B cell (primary cell): ENCODE results near the gene INPP5B. TPM values are rescaled to one million over a fixed set of nuclear protein-coding genes. Genes with fewer than 3 reads are reported as not detected.
"Not testable (repeated sequence)": the region's sequence is repeated elsewhere in the genome, so short reads cannot be mapped to it uniquely, and the experiment has no call there.

ENCODE experiments used
- ATAC-seq: fragments of 200-7000 bp; cut with Tn5 transposase; one replicate; pipeline ENCODE4 v1.10.0; 2021; ENCODE audit warnings: low read depth, mild to moderate bottlenecking, moderate number of reproducible peaks, moderate library complexity
- CTCF ChIA-PET: fragments of 350-600 bp; sonication (Branson Sonifier 250); formaldehyde crosslinking; loops from one replicate; lab custom pipeline; 2021; ENCODE audit warnings: antibody characterized with exemption, inconsistent platforms; lab: Charles Lee
- POLR2A ChIA-PET: fragments of 350-600 bp; sonication (Branson Sonifier 250); formaldehyde crosslinking; loops from one replicate; lab custom pipeline; 2021; ENCODE audit warnings: antibody characterized with exemption; lab: Charles Lee
- DNase-seq: peaks from one replicate; pipeline ENCODE4 v3.0.0; 2013
- H2AFZ ChIP-seq: 2 replicates; pipeline ENCODE4 v1.6.1; 2012; ENCODE audit warnings: mild to moderate bottlenecking, low read depth, low read length; ENCODE audit not compliant: insufficient read depth, poor library complexity, severe bottlenecking
- H3K27ac ChIP-seq, 2 donors: 1 replicate in 1 of 2; 2 replicates in 1 of 2; pipeline ENCODE4 v1.5.1; 2012 to 2013; ENCODE audit warnings: low read length in 2 of 2, mild to moderate bottlenecking in 2 of 2, moderate library complexity in 1 of 2
- H3K27me3 ChIP-seq, 4 experiments: fragments of 200-600 bp in 1 of 4; sonication (generic) in 1 of 4; replicated peaks in 1 of 4; 1 replicate in 2 of 4; 2 replicates in 2 of 4; pipeline versions ENCODE4 v1.6.1 to v1.7.0; 2013 to 2016; ENCODE audit warnings: low read length in 3 of 4, mild to moderate bottlenecking in 2 of 4, mixed read lengths in 1 of 4, moderate library complexity in 1 of 4; ENCODE audit not compliant: insufficient read depth in 4 of 4, control insufficient read depth in 3 of 4; ENCODE audit errors: control extremely low read depth in 1 of 4
- H3K36me3 ChIP-seq, 2 experiments: replicated peaks in 1 of 2; 1 replicate in 1 of 2; 2 replicates in 1 of 2; pipeline versions ENCODE4 v1.6.1 to v1.7.1; 2013; ENCODE audit warnings: low read length in 1 of 2; ENCODE audit not compliant: insufficient read depth in 2 of 2, control insufficient read depth in 1 of 2; ENCODE audit errors: control extremely low read depth in 1 of 2, extremely low read depth in 1 of 2
- H3K4me1 ChIP-seq, 2 donors: fragments of 200-600 bp in 1 of 2; sonication (generic) in 1 of 2; 1 replicate in 1 of 2; 2 replicates in 1 of 2; pipeline versions ENCODE4 v1.5.1 to v1.6.1; 2013 to 2017; ENCODE audit warnings: low read length in 2 of 2; ENCODE audit not compliant: control insufficient read depth in 2 of 2, insufficient read depth in 2 of 2
- H3K4me2 ChIP-seq: replicated peaks from 2 replicates; pipeline ENCODE3; 2012; ENCODE audit warnings: mild to moderate bottlenecking, low read depth, low read length; ENCODE audit not compliant: poor library complexity, severe bottlenecking
- H3K4me3 ChIP-seq, 5 experiments: fragments of 200-600 bp in 1 of 5; sonication (generic) in 1 of 5; 1 replicate in 3 of 5; 2 replicates in 2 of 5; pipeline versions ENCODE4 v1.5.1 to v1.7.0; 2011 to 2016; ENCODE audit warnings: low read length in 4 of 5, mild to moderate bottlenecking in 4 of 5, low read depth in 2 of 5, control low read depth in 1 of 5, moderate library complexity in 1 of 5; ENCODE audit not compliant: insufficient read depth in 1 of 5; ENCODE audit errors: control extremely low read depth in 1 of 5, extremely low read depth in 1 of 5
- H3K79me2 ChIP-seq: fragments of 200-600 bp; sonication (generic); one replicate; pipeline ENCODE4 v1.6.0; 2016; ENCODE audit warnings: low read length; ENCODE audit not compliant: control insufficient read depth, insufficient read depth
- H3K9ac ChIP-seq: fragments of 200-600 bp; sonication (generic); 2 replicates; pipeline ENCODE4 v1.6.1; 2017; ENCODE audit warnings: mild to moderate bottlenecking, low read length, moderate library complexity
- H3K9me3 ChIP-seq, 3 donors: one replicate each; pipeline versions ENCODE4 v1.6.1 to v1.7.1; 2013; ENCODE audit warnings: low read length in 2 of 3; ENCODE audit not compliant: control insufficient read depth in 2 of 3, insufficient read depth in 1 of 3; ENCODE audit errors: control extremely low read depth in 1 of 3
- H4K20me1 ChIP-seq: 2 replicates; pipeline ENCODE4 v1.6.0; 2012; ENCODE audit warnings: mild to moderate bottlenecking, low read length; ENCODE audit not compliant: insufficient read depth, control insufficient read depth, poor library complexity, severe bottlenecking
- H3K27ac Mint-ChIP-seq: one replicate; pipeline ENCODE4 v1.8.0; 2021; ENCODE audit warnings: mixed read lengths
- H3K27me3 Mint-ChIP-seq: one replicate; pipeline ENCODE4 v1.8.0; 2021; ENCODE audit warnings: mixed read lengths
- H3K4me1 Mint-ChIP-seq: one replicate; pipeline ENCODE4 v1.8.0; 2021; ENCODE audit warnings: mixed read lengths
- H3K4me3 Mint-ChIP-seq: one replicate; pipeline ENCODE4 v1.8.0; 2021; ENCODE audit warnings: mixed read lengths
- H3K9me3 Mint-ChIP-seq: one replicate; pipeline ENCODE4 v1.8.0; 2022; ENCODE audit warnings: mixed read lengths; ENCODE audit not compliant: insufficient read depth
- CTCF ChIP-seq: fragments of 200-600 bp; IDR thresholded peaks from one replicate; pipeline ENCODE4 v1.8.0; 2022; ENCODE audit warnings: antibody characterized with exemption, mild to moderate bottlenecking
- EZH2 ChIP-seq: IDR thresholded peaks from 2 replicates; pipeline ENCODE4 v1.6.1; 2012; ENCODE audit warnings: borderline replicate concordance, low read depth, mild to moderate bottlenecking, moderate library complexity, low read length; ENCODE audit not compliant: insufficient read depth, poor library complexity, severe bottlenecking
- WGBS: methylation state at CpG from one replicate; pipeline ENCODE4 v1.1.5; 2013; ENCODE audit warnings: missing lambda C conversion rate; ENCODE audit not compliant: insufficient coverage; 5-methylcytosine and 5-hydroxymethylcytosine counted together
- intact Hi-C: fragments of 100-400 bp; cut with micrococcal nuclease; formaldehyde crosslinking; loops from one replicate; pipeline ENCODE4 v1.10.0; 2022
- polyA plus RNA-seq: library from polyadenylated mRNA; depleted of rRNA; stranded (reverse); fragments of >200 nt; gene quantifications from 2 replicates; pipeline ENCODE4 v1.2.3, GENCODE V29; 2012
- total RNA-seq, 2 donors: library from RNA; stranded (reverse); fragments of 120-200 nt in 1 of 2; gene quantifications; 1 replicate in 1 of 2; 2 replicates in 1 of 2; pipeline versions ENCODE4 v1.2.3 to v1.2.4, GENCODE V29; 2013 to 2022

The INPP5B gene
- total and polyA plus RNA-seq, 2 donors (not counting 1 experiment from before 2014, with no cell fraction given) = 45.4 to 63.3 TPM

- Histone ChIP-seq H3K27ac (no peak overlapping the region), H3K4me2 (no peak overlapping the region), H3K36me3 (peaks cover 10 to 54% of the 10 kb centered on the region in 2 experiments), H3K4me3 (no peak overlapping the region), H3K27me3 (no peaks in the 10 kb centered on the region), H3K9me3 (no peaks in the 10 kb centered on the region), H4K20me1 (no peaks in the 10 kb centered on the region), H2AFZ (no peak overlapping the region), H3K9ac (no peak overlapping the region), H3K4me1 (no peaks in the 10 kb centered on the region), H3K79me2 (no peaks in the 10 kb centered on the region)
- Mint-ChIP-seq H3K4me3 (no peak overlapping the region), H3K4me1 (no peaks in the 10 kb centered on the region), H3K27ac (no peak overlapping the region), H3K27me3 (no peaks in the 10 kb centered on the region), H3K9me3 (no peaks in the 10 kb centered on the region)
- ATAC-seq (no peak), DNase-seq (no peak)
- intact Hi-C loops = no loop called here
- POLR2A ChIA-PET = no interaction called here
- CTCF ChIA-PET = interaction anchor here (1.3 kb wide), 1 partner anchor 16 kb away, joined by 3 read pairs; no protein-coding TSS in a partner anchor
- no CpG with 5 or more reads among the region's 4 CpGs for WGBS
- TF ChIP-seq CTCF (no peak), EZH2 (no peak)
Observed at GRCh38 chr1:37965301-37965700, 18.4 kb upstream of the INPP5B start.

- H3K27ac Mint-ChIP-seq, intact Hi-C loops, H3K27me3 Mint-ChIP-seq, H3K4me3 ChIP-seq, H3K27ac ChIP-seq, H4K20me1 ChIP-seq, H3K27me3 ChIP-seq, CTCF ChIA-PET, H3K4me1 Mint-ChIP-seq, H3K9me3 Mint-ChIP-seq, DNase-seq, ATAC-seq, POLR2A ChIA-PET, H3K4me3 Mint-ChIP-seq, H2AFZ ChIP-seq, H3K4me1 ChIP-seq, H3K4me2 ChIP-seq, H3K9ac ChIP-seq, H3K79me2 ChIP-seq, H3K9me3 ChIP-seq: not testable (repeated sequence)
- WGBS = 91% methylated on average over 5 of the region's 12 CpGs
- H3K36me3 ChIP-seq = peaks cover 10 to 56% of the 10 kb centered on the region in 2 experiments
Observed at GRCh38 chr1:37964106-37964505, 17.3 kb upstream of the INPP5B start.
